Measurements from ENCODE around the gene STS. TPM values are rescaled to one million over a fixed set of nuclear protein-coding genes. Genes with fewer than 3 reads are reported as not detected.

STS gene
- total RNA-seq, 1 experiment from 2014 or later, result 3.3 TPM

DNA sequence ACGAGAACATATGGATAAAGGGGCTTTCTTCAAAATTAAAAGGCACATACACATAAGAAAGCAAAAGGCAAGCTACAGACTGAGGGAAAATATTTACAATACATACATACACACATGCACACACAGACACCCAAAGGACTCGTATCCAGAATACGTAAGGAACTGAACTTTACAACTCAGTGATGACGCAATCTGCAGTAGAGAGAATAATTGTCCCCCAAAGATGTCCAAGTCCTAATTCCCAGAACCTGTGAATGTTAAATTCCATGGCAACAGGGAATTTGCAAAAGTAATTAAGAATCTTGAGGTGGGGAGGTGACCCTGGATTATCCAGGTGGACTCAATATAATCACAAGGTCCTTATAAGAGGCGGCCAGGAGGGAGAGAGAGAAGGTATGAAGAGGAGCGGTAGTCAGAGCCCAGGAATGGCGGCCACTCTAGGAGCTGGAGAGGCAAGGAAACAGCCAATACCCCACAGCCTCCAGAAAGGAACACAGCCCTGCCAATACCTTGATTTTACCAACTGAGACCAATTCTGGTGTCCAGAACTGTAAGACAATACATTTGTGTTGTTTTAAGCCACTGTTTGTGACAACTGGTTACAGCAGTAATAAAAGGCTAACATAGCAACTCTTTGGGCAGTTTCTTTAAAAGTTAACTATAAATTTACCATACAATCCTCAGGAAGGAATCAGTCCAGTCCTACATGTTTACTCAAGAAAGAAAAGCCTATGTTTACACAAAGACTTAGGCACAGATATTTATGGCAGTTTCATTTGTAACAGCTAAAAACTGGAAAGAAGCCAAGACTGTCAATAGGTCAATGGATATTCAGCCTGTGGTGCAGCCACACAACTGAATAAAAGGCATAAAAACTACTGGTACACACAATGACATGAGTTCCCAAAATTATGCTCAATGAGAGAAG is 27.3 kb upstream of the STS start:
- H3K9me2 ChIP-seq (replicated peaks; ENCODE audit: low read length), result no peaks in the 10 kb centered on the region
- H2AFZ ChIP-seq (ENCODE audit: low read length), result peak overlapping the region; percentile 25; the same call in 1 of the 2 replicates
- H3K4me1 ChIP-seq (ENCODE audit: insufficient read depth, low read length), result peaks cover 54% of the 10 kb centered on the region
- H3K36me3 ChIP-seq (ENCODE audit: low read depth, low read length), result no peaks in the 10 kb centered on the region
- H3K9me3 ChIP-seq (ENCODE audit: low read length), result no peaks in the 10 kb centered on the region
- H3F3A ChIP-seq (ENCODE audit: low read length, unreplicated experiment), result no peaks in the 10 kb centered on the region
- no peak for TF ChIP-seq EZH2 (IDR thresholded peaks at IDR 0.05; ENCODE audit: low read length, unreplicated experiment)
- CTCF ChIA-PET, result no interaction called here
- H3K27me3 ChIP-seq (ENCODE audit: low read length), result no peaks in the 10 kb centered on the region
- intact Hi-C loops (cut with micrococcal nuclease), result loop anchor here (1.0 to 2.0 kb wide), 2 partner anchors 35 to 82 kb away; no protein-coding TSS in a partner anchor
- H3K4me2 ChIP-seq (ENCODE audit: low read length), result peak overlapping the region; percentile 74
- peak; percentile 89 for DNase-seq
- POLR2A ChIA-PET (ENCODE audit: unreplicated experiment), result interaction anchor here (0.6 to 0.7 kb wide), 2 partner anchors 20 to 23 kb away, joined by 5 to 7 read pairs; no protein-coding TSS in a partner anchor
- peak; percentile 86 for ATAC-seq
- TSS peak; percentile 47 for BruUV-seq (replicated peaks)
- peak overlapping the region; percentile 51 for H3K4me3 ChIP-seq (ENCODE audit: low read length)
- H4K20me1 ChIP-seq (ENCODE audit: low read length), result no peaks in the 10 kb centered on the region
- peak overlapping the region; percentile 80 for H3K9ac ChIP-seq (ENCODE audit: low read length)
- peak overlapping the region; percentile 99 for H3K27ac ChIP-seq (ENCODE audit: low read length)
- peaks cover 83% of the 10 kb centered on the region for H3K79me2 ChIP-seq (ENCODE audit: low read length)

DNA sequence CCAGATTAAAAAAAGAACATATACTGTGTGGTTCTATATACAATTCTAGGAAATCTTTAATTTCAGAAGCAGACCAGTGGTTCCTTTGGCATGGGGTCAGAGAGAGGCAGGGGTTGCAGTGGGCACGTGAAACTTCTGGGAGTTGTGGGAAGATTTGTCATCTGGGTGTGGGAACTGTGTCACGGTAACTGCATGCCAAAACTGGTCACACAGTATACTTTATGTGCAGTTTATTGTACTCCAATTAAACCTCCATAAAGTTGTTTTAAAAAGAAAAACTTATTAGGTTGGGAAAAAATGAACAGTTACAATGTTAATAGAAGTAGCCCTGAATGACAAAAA is 26.7 kb upstream of the STS start:
- H3K9me3 ChIP-seq (ENCODE audit: low read length), result no peaks in the 10 kb centered on the region
- peak overlapping the region; percentile 80 for H3K9ac ChIP-seq (ENCODE audit: low read length)
- H3K36me3 ChIP-seq (ENCODE audit: low read depth, low read length), result no peaks in the 10 kb centered on the region
- no peaks in the 10 kb centered on the region for H4K20me1 ChIP-seq (ENCODE audit: low read length)
- no peaks in the 10 kb centered on the region for H3K27me3 ChIP-seq (ENCODE audit: low read length)
- peak overlapping the region; percentile 99 for H3K27ac ChIP-seq (ENCODE audit: low read length)
- no peaks in the 10 kb centered on the region for H3K9me2 ChIP-seq (replicated peaks; ENCODE audit: low read length)
- H2AFZ ChIP-seq (ENCODE audit: low read length), result 0 out of 2 replicates have a peak overlapping the region, but pooled peaks have one; percentile 25
- POLR2A ChIA-PET (ENCODE audit: unreplicated experiment), result interaction anchor here (0.7 kb wide), 1 partner anchor 20 kb away, joined by 7 read pairs; no protein-coding TSS in a partner anchor
- H3F3A ChIP-seq (ENCODE audit: low read length, unreplicated experiment), result no peaks in the 10 kb centered on the region
- ATAC-seq (peak; percentile 75), DNase-seq (peak; percentile 74)
- H3K4me1 ChIP-seq (ENCODE audit: insufficient read depth, low read length), result peaks cover 54% of the 10 kb centered on the region
- H3K4me3 ChIP-seq (ENCODE audit: low read length), result peak overlapping the region; percentile 37; the same call in 1 of the 2 replicates
- intact Hi-C loops (cut with micrococcal nuclease), result loop anchor here (1.0 to 2.0 kb wide), 2 partner anchors 36 to 81 kb away; no protein-coding TSS in a partner anchor
- CTCF ChIA-PET, result no interaction called here
- no peak for TF ChIP-seq EZH2 (IDR thresholded peaks at IDR 0.05; ENCODE audit: low read length, unreplicated experiment)
- TF ChIP-seq, protein P1, sequence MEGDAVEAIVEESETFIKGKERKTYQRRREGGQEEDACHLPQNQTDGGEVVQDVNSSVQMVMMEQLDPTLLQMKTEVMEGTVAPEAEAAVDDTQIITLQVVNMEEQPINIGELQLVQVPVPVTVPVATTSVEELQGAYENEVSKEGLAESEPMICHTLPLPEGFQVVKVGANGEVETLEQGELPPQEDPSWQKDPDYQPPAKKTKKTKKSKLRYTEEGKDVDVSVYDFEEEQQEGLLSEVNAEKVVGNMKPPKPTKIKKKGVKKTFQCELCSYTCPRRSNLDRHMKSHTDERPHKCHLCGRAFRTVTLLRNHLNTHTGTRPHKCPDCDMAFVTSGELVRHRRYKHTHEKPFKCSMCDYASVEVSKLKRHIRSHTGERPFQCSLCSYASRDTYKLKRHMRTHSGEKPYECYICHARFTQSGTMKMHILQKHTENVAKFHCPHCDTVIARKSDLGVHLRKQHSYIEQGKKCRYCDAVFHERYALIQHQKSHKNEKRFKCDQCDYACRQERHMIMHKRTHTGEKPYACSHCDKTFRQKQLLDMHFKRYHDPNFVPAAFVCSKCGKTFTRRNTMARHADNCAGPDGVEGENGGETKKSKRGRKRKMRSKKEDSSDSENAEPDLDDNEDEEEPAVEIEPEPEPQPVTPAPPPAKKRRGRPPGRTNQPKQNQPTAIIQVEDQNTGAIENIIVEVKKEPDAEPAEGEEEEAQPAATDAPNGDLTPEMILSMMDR (conservative IDR thresholded peaks at IDR 0.05; ENCODE audit: low read depth, low read length), result no peak
- H3K79me2 ChIP-seq (ENCODE audit: low read length), result peaks cover 77% of the 10 kb centered on the region
- H3K4me2 ChIP-seq (ENCODE audit: low read length), result peak overlapping the region; percentile 74
- no TSS peak for BruUV-seq (replicated peaks)

DNA sequence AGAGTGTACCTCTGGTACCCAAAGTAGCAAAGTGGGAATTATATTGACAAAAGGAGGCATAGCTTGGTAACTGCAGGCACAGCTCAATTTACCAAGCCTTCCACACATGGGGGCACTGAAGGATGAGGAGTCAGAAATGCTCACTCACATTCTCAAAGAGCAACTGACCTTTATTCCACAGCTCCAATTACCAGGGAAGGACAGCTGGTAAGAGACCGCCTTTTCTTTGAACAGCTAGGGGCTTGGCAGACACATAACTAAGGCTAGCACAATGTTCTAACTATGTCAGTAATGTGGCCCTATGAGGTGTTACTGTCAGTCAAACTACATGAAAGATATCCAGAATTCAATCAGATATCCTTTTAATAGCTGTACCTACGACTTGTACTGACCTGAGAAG is 20.5 kb upstream of the STS start:
- no peaks in the 10 kb centered on the region for H3K9me2 ChIP-seq (replicated peaks; ENCODE audit: low read length)
- ATAC-seq, result no peak
- no peaks in the 10 kb centered on the region for H3K27me3 ChIP-seq (ENCODE audit: low read length)
- DNase-seq, result no peak
- H3K4me3 ChIP-seq (ENCODE audit: low read length), result no peak overlapping the region
- ChIA-PET CTCF (no interaction called here), POLR2A (ENCODE audit: unreplicated experiment) (no interaction called here)
- peaks cover 18% of the 10 kb centered on the region for H3K4me1 ChIP-seq (ENCODE audit: insufficient read depth, low read length)
- intact Hi-C loops (cut with micrococcal nuclease), result no loop called here
- no peak overlapping the region for H3K27ac ChIP-seq (ENCODE audit: low read length)
- no peak overlapping the region for H2AFZ ChIP-seq (ENCODE audit: low read length)
- TF ChIP-seq EZH2 (IDR thresholded peaks at IDR 0.05; ENCODE audit: low read length, unreplicated experiment), result no peak
- TF ChIP-seq EZH2phosphoT487 (IDR thresholded peaks at IDR 0.05; ENCODE audit: borderline replicate concordance, low read length), result no peak
- TF ChIP-seq, protein P1 (conservative IDR thresholded peaks at IDR 0.05; ENCODE audit: low read depth, low read length), result no peak
- no peaks in the 10 kb centered on the region for H4K20me1 ChIP-seq (ENCODE audit: low read length)
- H3K79me2 ChIP-seq (ENCODE audit: low read length), result peaks cover 65% of the 10 kb centered on the region
- no peaks in the 10 kb centered on the region for H3F3A ChIP-seq (ENCODE audit: low read length, unreplicated experiment)
- H3K4me2 ChIP-seq (ENCODE audit: low read length), result no peak overlapping the region
- BruUV-seq (replicated peaks), result no TSS peak
- no peaks in the 10 kb centered on the region for H3K9me3 ChIP-seq (ENCODE audit: low read length)
- H3K9ac ChIP-seq (ENCODE audit: low read length), result no peak overlapping the region
- no peaks in the 10 kb centered on the region for H3K36me3 ChIP-seq (ENCODE audit: low read depth, low read length)
